B cell (primary cell): ENCODE measurements around the gene ADARB2. TPM values are rescaled to one million over a fixed set of nuclear protein-coding genes. Genes with fewer than 3 reads are reported as not detected.

Experiments
- ATAC-seq: fragments of 200-7000 bp; cut with Tn5 transposase; one replicate; pipeline ENCODE4 v1.10.0; 2021; ENCODE audit warnings: low read depth, mild to moderate bottlenecking, moderate number of reproducible peaks, moderate library complexity
- CTCF ChIA-PET: fragments of 350-600 bp; sonication (Branson Sonifier 250); formaldehyde crosslinking; loops from one replicate; lab custom pipeline; 2021; ENCODE audit warnings: antibody characterized with exemption, inconsistent platforms; lab: Charles Lee
- POLR2A ChIA-PET: fragments of 350-600 bp; sonication (Branson Sonifier 250); formaldehyde crosslinking; loops from one replicate; lab custom pipeline; 2021; ENCODE audit warnings: antibody characterized with exemption; lab: Charles Lee
- DNase-seq: peaks from one replicate; pipeline ENCODE4 v3.0.0; 2013
- H2AFZ ChIP-seq: 2 replicates; pipeline ENCODE4 v1.6.1; 2012; ENCODE audit warnings: mild to moderate bottlenecking, low read depth, low read length; ENCODE audit not compliant: insufficient read depth, poor library complexity, severe bottlenecking
- H3K27ac ChIP-seq, 2 donors: 1 replicate in 1 of 2; 2 replicates in 1 of 2; pipeline ENCODE4 v1.5.1; 2012 to 2013; ENCODE audit warnings: low read length in 2 of 2, mild to moderate bottlenecking in 2 of 2, moderate library complexity in 1 of 2
- H3K27me3 ChIP-seq, 4 experiments: fragments of 200-600 bp in 1 of 4; sonication (generic) in 1 of 4; replicated peaks in 1 of 4; 1 replicate in 2 of 4; 2 replicates in 2 of 4; pipeline versions ENCODE4 v1.6.1 to v1.7.0; 2013 to 2016; ENCODE audit warnings: low read length in 3 of 4, mild to moderate bottlenecking in 2 of 4, mixed read lengths in 1 of 4, moderate library complexity in 1 of 4; ENCODE audit not compliant: insufficient read depth in 4 of 4, control insufficient read depth in 3 of 4; ENCODE audit errors: control extremely low read depth in 1 of 4
- H3K36me3 ChIP-seq, 2 experiments: replicated peaks in 1 of 2; 1 replicate in 1 of 2; 2 replicates in 1 of 2; pipeline versions ENCODE4 v1.6.1 to v1.7.1; 2013; ENCODE audit warnings: low read length in 1 of 2; ENCODE audit not compliant: insufficient read depth in 2 of 2, control insufficient read depth in 1 of 2; ENCODE audit errors: control extremely low read depth in 1 of 2, extremely low read depth in 1 of 2
- H3K4me1 ChIP-seq, 2 donors: fragments of 200-600 bp in 1 of 2; sonication (generic) in 1 of 2; 1 replicate in 1 of 2; 2 replicates in 1 of 2; pipeline versions ENCODE4 v1.5.1 to v1.6.1; 2013 to 2017; ENCODE audit warnings: low read length in 2 of 2; ENCODE audit not compliant: control insufficient read depth in 2 of 2, insufficient read depth in 2 of 2
- H3K4me2 ChIP-seq: replicated peaks from 2 replicates; pipeline ENCODE3; 2012; ENCODE audit warnings: mild to moderate bottlenecking, low read depth, low read length; ENCODE audit not compliant: poor library complexity, severe bottlenecking
- H3K4me3 ChIP-seq, 5 experiments: fragments of 200-600 bp in 1 of 5; sonication (generic) in 1 of 5; 1 replicate in 3 of 5; 2 replicates in 2 of 5; pipeline versions ENCODE4 v1.5.1 to v1.7.0; 2011 to 2016; ENCODE audit warnings: low read length in 4 of 5, mild to moderate bottlenecking in 4 of 5, low read depth in 2 of 5, control low read depth in 1 of 5, moderate library complexity in 1 of 5; ENCODE audit not compliant: insufficient read depth in 1 of 5; ENCODE audit errors: control extremely low read depth in 1 of 5, extremely low read depth in 1 of 5
- H3K79me2 ChIP-seq: fragments of 200-600 bp; sonication (generic); one replicate; pipeline ENCODE4 v1.6.0; 2016; ENCODE audit warnings: low read length; ENCODE audit not compliant: control insufficient read depth, insufficient read depth
- H3K9ac ChIP-seq: fragments of 200-600 bp; sonication (generic); 2 replicates; pipeline ENCODE4 v1.6.1; 2017; ENCODE audit warnings: mild to moderate bottlenecking, low read length, moderate library complexity
- H3K9me3 ChIP-seq, 3 donors: one replicate each; pipeline versions ENCODE4 v1.6.1 to v1.7.1; 2013; ENCODE audit warnings: low read length in 2 of 3; ENCODE audit not compliant: control insufficient read depth in 2 of 3, insufficient read depth in 1 of 3; ENCODE audit errors: control extremely low read depth in 1 of 3
- H4K20me1 ChIP-seq: 2 replicates; pipeline ENCODE4 v1.6.0; 2012; ENCODE audit warnings: mild to moderate bottlenecking, low read length; ENCODE audit not compliant: insufficient read depth, control insufficient read depth, poor library complexity, severe bottlenecking
- H3K27ac Mint-ChIP-seq: one replicate; pipeline ENCODE4 v1.8.0; 2021; ENCODE audit warnings: mixed read lengths
- H3K27me3 Mint-ChIP-seq: one replicate; pipeline ENCODE4 v1.8.0; 2021; ENCODE audit warnings: mixed read lengths
- H3K4me1 Mint-ChIP-seq: one replicate; pipeline ENCODE4 v1.8.0; 2021; ENCODE audit warnings: mixed read lengths
- H3K4me3 Mint-ChIP-seq: one replicate; pipeline ENCODE4 v1.8.0; 2021; ENCODE audit warnings: mixed read lengths
- H3K9me3 Mint-ChIP-seq: one replicate; pipeline ENCODE4 v1.8.0; 2022; ENCODE audit warnings: mixed read lengths; ENCODE audit not compliant: insufficient read depth
- CTCF ChIP-seq: fragments of 200-600 bp; IDR thresholded peaks from one replicate; pipeline ENCODE4 v1.8.0; 2022; ENCODE audit warnings: antibody characterized with exemption, mild to moderate bottlenecking
- EZH2 ChIP-seq: IDR thresholded peaks from 2 replicates; pipeline ENCODE4 v1.6.1; 2012; ENCODE audit warnings: borderline replicate concordance, low read depth, mild to moderate bottlenecking, moderate library complexity, low read length; ENCODE audit not compliant: insufficient read depth, poor library complexity, severe bottlenecking
- WGBS: methylation state at CpG from one replicate; pipeline ENCODE4 v1.1.5; 2013; ENCODE audit warnings: missing lambda C conversion rate; ENCODE audit not compliant: insufficient coverage; 5-methylcytosine and 5-hydroxymethylcytosine counted together
- intact Hi-C: fragments of 100-400 bp; cut with micrococcal nuclease; formaldehyde crosslinking; loops from one replicate; pipeline ENCODE4 v1.10.0; 2022
- polyA plus RNA-seq: library from polyadenylated mRNA; depleted of rRNA; stranded (reverse); fragments of >200 nt; gene quantifications from 2 replicates; pipeline ENCODE4 v1.2.3, GENCODE V29; 2012
- total RNA-seq, 2 donors: library from RNA; stranded (reverse); fragments of 120-200 nt in 1 of 2; gene quantifications; 1 replicate in 1 of 2; 2 replicates in 1 of 2; pipeline versions ENCODE4 v1.2.3 to v1.2.4, GENCODE V29; 2013 to 2022

Gene ADARB2
- total and polyA plus RNA-seq, 2 donors (not counting 1 experiment from before 2014, with no cell fraction given): 0.13 to 0.96 TPM

GRCh38 chr10:1188558-1189135, 548.7 kb downstream of the ADARB2 start:
- H3K27me3 ChIP-seq: peaks cover 0 to 2% (median 0%) of the 10 kb centered on the region in 4 experiments
- no peaks in the 10 kb centered on the region for H3K79me2 ChIP-seq
- H2AFZ ChIP-seq: no peak overlapping the region
- Mint-ChIP-seq H3K27me3 (peaks cover 6% of the 10 kb centered on the region), H3K4me1 (no peaks in the 10 kb centered on the region), H3K9me3 (no peaks in the 10 kb centered on the region), H3K4me3 (no peak overlapping the region), H3K27ac (no peak overlapping the region)
- H3K27ac ChIP-seq: no peak overlapping the region
- DNase-seq (no peak), ATAC-seq (no peak)
- H4K20me1 ChIP-seq: no peaks in the 10 kb centered on the region
- H3K4me3 ChIP-seq: no peak overlapping the region
- WGBS: 77% methylated on average over 14 of the region's 14 CpGs
- no peak overlapping the region for H3K9ac ChIP-seq
- TF ChIP-seq CTCF (no peak), EZH2 (no peak)
- no peaks in the 10 kb centered on the region for H3K36me3 ChIP-seq
- no peaks in the 10 kb centered on the region for H3K4me1 ChIP-seq
- intact Hi-C loops: no loop called here
- no peak overlapping the region for H3K4me2 ChIP-seq
- ChIA-PET CTCF (no interaction called here), POLR2A (no interaction called here)
- H3K9me3 ChIP-seq: peaks cover 0 to 7% (median 0%) of the 10 kb centered on the region in 3 donors

- no peaks in the 10 kb centered on the region for H3K36me3 ChIP-seq
- POLR2A ChIA-PET: no interaction called here
- no peak overlapping the region for H3K9ac ChIP-seq
- no peaks in the 10 kb centered on the region for H3K79me2 ChIP-seq
- H2AFZ ChIP-seq: no peak overlapping the region
- Mint-ChIP-seq H3K27me3 (peaks cover 3% of the 10 kb centered on the region), H3K27ac (no peak overlapping the region), H3K4me1 (no peaks in the 10 kb centered on the region), H3K4me3 (no peak overlapping the region), H3K9me3 (no peaks in the 10 kb centered on the region)
- no peak for DNase-seq
- peaks cover 0 to 3% (median 0%) of the 10 kb centered on the region in 4 experiments for H3K27me3 ChIP-seq
- no peak overlapping the region for H3K4me3 ChIP-seq
- no peaks in the 10 kb centered on the region for H3K4me1 ChIP-seq
- no peaks in the 10 kb centered on the region for H4K20me1 ChIP-seq
- intact Hi-C loops: no loop called here
- CTCF ChIA-PET: no interaction called here
- no peak overlapping the region for H3K27ac ChIP-seq
- no peak for ATAC-seq
- no peak overlapping the region for H3K4me2 ChIP-seq
- peaks cover 0 to 7% (median 0%) of the 10 kb centered on the region in 3 donors for H3K9me3 ChIP-seq
- 91% methylated on average over 9 of the region's 11 CpGs for WGBS
- TF ChIP-seq EZH2: no peak
- no peak for TF ChIP-seq CTCF
Observed at GRCh38 chr10:1187855-1188557, 549.3 kb downstream of the ADARB2 start.
